ENCODE data around the gene MOGAT3. TPM values are rescaled to one million over a fixed set of nuclear protein-coding genes. Genes with fewer than 3 reads are reported as not detected.

The MOGAT3 gene
- total RNA-seq, 4 donors from 2014 or later, result 0.17 TPM; not detected in 3

DNA sequence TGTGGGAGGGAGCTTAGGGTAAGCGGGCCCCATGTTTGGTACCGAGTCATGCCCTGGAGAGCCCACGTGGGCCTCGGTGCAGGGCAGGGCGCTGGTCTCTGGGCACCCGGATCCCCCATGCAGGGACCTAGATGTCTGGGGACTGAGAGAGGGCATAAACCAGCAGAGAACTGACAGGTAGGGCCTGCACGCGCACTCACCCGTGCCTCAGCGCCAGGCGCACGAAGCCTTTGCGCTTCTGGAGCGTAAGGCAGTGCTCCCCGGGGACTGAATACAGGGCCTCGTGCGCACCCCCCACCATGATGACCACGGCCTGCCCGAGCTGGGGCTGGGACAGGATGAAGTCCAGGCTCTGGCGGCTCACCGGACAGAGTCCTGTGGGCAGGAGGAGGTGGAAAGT is 2.8 kb downstream of the MOGAT3 start:
- Histone ChIP-seq H3K27ac (replicated peaks in 1 of 4) (no peak overlapping the region), H3K4me3 (no peak overlapping the region), H3K9me3 (no peaks in the 10 kb centered on the region), H3K36me3 (no peaks in the 10 kb centered on the region), H3K4me1 (peaks cover 8 to 12% (median 11%) of the 10 kb centered on the region in 4 donors), H3K27me3 (peaks cover 6 to 93% (median 31%) of the 10 kb centered on the region in 4 donors)
- no peak for DNase-seq (ENCODE audit: extremely low spot score)
- 85% methylated on average over 6 of the region's 21 CpGs for WGBS
- TF ChIP-seq, protein P1, sequence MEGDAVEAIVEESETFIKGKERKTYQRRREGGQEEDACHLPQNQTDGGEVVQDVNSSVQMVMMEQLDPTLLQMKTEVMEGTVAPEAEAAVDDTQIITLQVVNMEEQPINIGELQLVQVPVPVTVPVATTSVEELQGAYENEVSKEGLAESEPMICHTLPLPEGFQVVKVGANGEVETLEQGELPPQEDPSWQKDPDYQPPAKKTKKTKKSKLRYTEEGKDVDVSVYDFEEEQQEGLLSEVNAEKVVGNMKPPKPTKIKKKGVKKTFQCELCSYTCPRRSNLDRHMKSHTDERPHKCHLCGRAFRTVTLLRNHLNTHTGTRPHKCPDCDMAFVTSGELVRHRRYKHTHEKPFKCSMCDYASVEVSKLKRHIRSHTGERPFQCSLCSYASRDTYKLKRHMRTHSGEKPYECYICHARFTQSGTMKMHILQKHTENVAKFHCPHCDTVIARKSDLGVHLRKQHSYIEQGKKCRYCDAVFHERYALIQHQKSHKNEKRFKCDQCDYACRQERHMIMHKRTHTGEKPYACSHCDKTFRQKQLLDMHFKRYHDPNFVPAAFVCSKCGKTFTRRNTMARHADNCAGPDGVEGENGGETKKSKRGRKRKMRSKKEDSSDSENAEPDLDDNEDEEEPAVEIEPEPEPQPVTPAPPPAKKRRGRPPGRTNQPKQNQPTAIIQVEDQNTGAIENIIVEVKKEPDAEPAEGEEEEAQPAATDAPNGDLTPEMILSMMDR (IDR thresholded peaks at IDR 0.05), result no peak
- TF ChIP-seq POLR2AphosphoS5 (IDR thresholded peaks at IDR 0.05), result no peak
- no peak for TF ChIP-seq POLR2A (IDR thresholded peaks at IDR 0.05; ENCODE audit: low read depth)
- no peak for TF ChIP-seq EP300 (IDR thresholded peaks at IDR 0.05)
- intact Hi-C loops (cut with DNase I), result loop anchor here (10.0 kb wide), 1 partner anchor 53 kb away; no protein-coding TSS in a partner anchor

DNA sequence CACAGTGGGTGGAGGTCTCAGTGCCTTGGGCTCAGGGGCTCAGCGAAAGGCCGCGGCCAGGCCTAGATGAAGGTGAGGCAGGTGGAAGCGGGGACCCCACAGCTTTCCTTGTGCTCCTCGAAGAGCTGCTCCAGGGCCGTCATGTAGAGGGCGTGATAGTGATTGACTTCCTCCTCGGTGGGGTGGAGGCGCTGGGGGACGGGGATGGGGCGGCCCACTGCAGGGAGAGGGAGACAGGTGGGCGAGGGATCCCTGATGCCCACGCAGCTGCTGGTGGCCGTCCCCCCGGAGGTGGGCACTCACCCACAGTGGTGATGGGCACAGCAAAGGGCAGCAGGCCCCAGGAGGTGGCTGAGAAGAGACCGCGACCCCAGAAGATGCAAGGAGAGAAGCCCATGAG is 5.0 kb downstream of the MOGAT3 start:
- Histone ChIP-seq H3K4me1 (no peaks in the 10 kb centered on the region), H3K4me3 (no peak overlapping the region), H3K36me3 (no peaks in the 10 kb centered on the region), H3K27me3 (peaks cover 0 to 75% (median 12%) of the 10 kb centered on the region in 4 donors), H3K27ac (replicated peaks in 1 of 4) (no peak overlapping the region), H3K9me3 (no peaks in the 10 kb centered on the region)
- no peak for DNase-seq (ENCODE audit: extremely low spot score)
- WGBS, result 92% methylated on average over 17 of the region's 17 CpGs
- TF ChIP-seq POLR2AphosphoS5 (IDR thresholded peaks at IDR 0.05) (no peak), EP300 (IDR thresholded peaks at IDR 0.05) (no peak), POLR2A (IDR thresholded peaks at IDR 0.05; ENCODE audit: low read depth) (no peak)
- TF ChIP-seq, protein P1 (IDR thresholded peaks at IDR 0.05), result no peak
- intact Hi-C loops (cut with DNase I), result loop anchor here (10.0 kb wide), 1 partner anchor 51 kb away; no protein-coding TSS in a partner anchor

DNA sequence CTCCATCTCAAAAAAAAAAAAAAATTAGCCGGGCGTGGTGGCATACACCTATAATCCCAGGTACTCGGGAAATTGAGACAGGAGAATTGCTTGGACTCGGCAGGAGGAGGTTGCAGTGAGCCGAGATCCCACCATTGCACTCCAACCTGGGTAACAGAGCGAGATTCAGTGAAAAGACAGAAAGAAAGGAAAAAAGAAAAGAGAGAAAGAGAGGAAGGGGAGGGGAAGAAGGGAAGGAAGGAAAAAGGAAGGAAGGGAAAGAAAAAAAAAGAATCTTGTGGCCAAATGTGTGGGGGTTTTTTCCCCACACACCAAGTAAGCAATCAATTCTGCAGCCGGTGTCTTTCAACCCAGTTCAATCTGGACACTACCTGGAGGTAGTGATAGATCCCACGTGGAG is 11.7 kb downstream of the MOGAT3 start:
- Histone ChIP-seq H3K36me3 (no peaks in the 10 kb centered on the region), H3K9me3 (no peaks in the 10 kb centered on the region), H3K27ac (replicated peaks in 1 of 4) (no peak overlapping the region), H3K27me3 (peaks cover 0 to 46% (median 0%) of the 10 kb centered on the region in 4 donors), H3K4me1 (no peaks in the 10 kb centered on the region), H3K4me3 (no peak overlapping the region)
- no peak for DNase-seq (ENCODE audit: extremely low spot score)
- 85% methylated on average over 8 of the region's 8 CpGs for WGBS
- intact Hi-C loops (cut with DNase I), result no loop called here
- no peak for TF ChIP-seq POLR2A (IDR thresholded peaks at IDR 0.05; ENCODE audit: low read depth)
- no peak for TF ChIP-seq POLR2AphosphoS5 (IDR thresholded peaks at IDR 0.05)
- no peak for TF ChIP-seq EP300 (IDR thresholded peaks at IDR 0.05)
- TF ChIP-seq, protein P1 (IDR thresholded peaks at IDR 0.05), result no peak

DNA sequence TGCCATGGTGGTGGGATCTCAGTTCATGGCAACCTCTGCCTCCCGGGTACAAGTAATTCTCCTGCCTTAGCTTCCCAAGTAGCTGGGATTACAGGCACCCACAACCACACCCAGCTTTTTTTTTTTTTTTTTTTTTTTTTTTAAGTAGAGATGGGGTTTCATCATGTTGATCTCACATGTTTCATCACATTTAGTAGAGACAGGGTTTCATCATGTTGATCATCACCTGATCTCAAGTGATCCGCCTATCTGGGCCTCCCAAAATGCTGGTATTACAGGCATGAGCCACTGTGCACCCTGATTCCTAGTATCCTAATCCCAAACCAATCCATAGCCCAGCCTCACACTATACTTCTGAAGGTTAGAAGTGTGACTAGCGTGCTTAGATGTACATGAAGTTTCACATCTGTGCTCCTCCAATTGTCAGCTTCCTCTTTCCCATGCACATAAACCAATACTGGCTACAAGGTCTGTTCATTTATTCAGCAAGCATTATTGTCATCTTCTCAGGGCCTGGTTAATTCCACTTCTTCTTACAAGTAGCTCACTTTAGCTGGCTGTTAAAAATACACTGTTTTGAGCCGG is 13.9 kb downstream of the MOGAT3 start:
- 79% methylated on average over 4 of the region's 4 CpGs for WGBS
- H3K27me3 ChIP-seq, result peaks cover 0 to 54% (median 3%) of the 10 kb centered on the region in 4 donors
- intact Hi-C loops (cut with DNase I), result no loop called here

More for the DNA sequence above, 13.9 kb downstream of the MOGAT3 start:
- H3K36me3 ChIP-seq, result no peaks in the 10 kb centered on the region
- no peak overlapping the region for H3K4me3 ChIP-seq
- no peaks in the 10 kb centered on the region for H3K4me1 ChIP-seq
- DNase-seq (ENCODE audit: extremely low spot score), result no peak
- no peaks in the 10 kb centered on the region for H3K9me3 ChIP-seq
- TF ChIP-seq EP300 (IDR thresholded peaks at IDR 0.05) (no peak), POLR2A (IDR thresholded peaks at IDR 0.05; ENCODE audit: low read depth) (no peak), POLR2AphosphoS5 (IDR thresholded peaks at IDR 0.05) (no peak)
- TF ChIP-seq, protein P1 (IDR thresholded peaks at IDR 0.05), result no peak
- H3K27ac ChIP-seq (replicated peaks in 1 of 4), result no peak overlapping the region
